H1 (cell line): Measurements from ENCODE around the gene LAMP5. TPM values are rescaled to one million over a fixed set of nuclear protein-coding genes. Genes with fewer than 3 reads are reported as not detected.

Experiments
- BRCA1 ChIP-seq: IDR thresholded peaks from 2 replicates; pipeline ENCODE4 v1.6.1; 2012; ENCODE audit warnings: low read depth, low read length, improper control_type of control experiment
- CBX8 ChIP-seq: fragments of 300-800, 300-1000 bp; sonication (generic); IDR thresholded peaks from 2 replicates; pipeline ENCODE4 v1.7.1; 2016; ENCODE audit warnings: low read depth, low read length, borderline replicate concordance
- USF2 ChIP-seq: IDR thresholded peaks from 2 replicates; pipeline ENCODE4 v1.6.1; 2011; ENCODE audit warnings: low read length, improper control_type of control experiment
- polyA plus RNA-seq, 7 experiments: library from polyadenylated mRNA; depleted of rRNA in 3 of 7; stranded (reverse) in 5 of 7; unstranded in 2 of 7; fragments of >200 nt in 5 of 7; fragments of 200-250 nt in 2 of 7; gene quantifications; 1 replicate in 5 of 7; 2 replicates in 1 of 7; 4 replicates in 1 of 7; pipeline versions ENCODE4 v1.2.1 to v1.2.3, GENCODE V29; 2011 to 2013; ENCODE audit warnings: missing spikeins in 2 of 7, mixed read lengths in 2 of 7
- total RNA-seq: library from RNA; stranded (reverse); fragmentation: NEBNext Ultra II Directional; extraction: Animal tissue kit (Norgen Biotek cat#: 25700); gene quantifications from 2 replicates; pipeline ENCODE4 v1.2.1, GENCODE V29; 2021

The LAMP5 gene
- total and polyA plus RNA-seq, 2 of the 8 experiments (the other 6 are each of a cell fraction or from before 2014, with no cell fraction given), result 0.22 to 1.9 TPM

GRCh38 chr20:9555781-9556180 is 41.4 kb downstream of the LAMP5 start (continued):
- TF ChIP-seq USF2 (no peak), CBX8 (no peak), BRCA1 (no peak)
- TF ChIP-seq, all 59 proteins: peak for 0
